Right cardiac atrium (tissue), 5 donors: ENCODE data around the gene CHST11. TPM values are rescaled to one million over a fixed set of nuclear protein-coding genes. Genes with fewer than 3 reads are reported as not detected.

Experiments
- ATAC-seq, 2 donors: fragments of 200-7000 bp; cut with Tn5 transposase; one replicate each; pipeline versions ENCODE4 v1.8.0 to v1.9.1; 2020; ENCODE audit warnings: moderate library complexity in 2 of 2, mild to moderate bottlenecking in 1 of 2
- DNase-seq, 3 donors: peaks; one replicate each; pipeline ENCODE4 v3.0.0-alpha.2; 2020
- H3K27ac ChIP-seq: one replicate; pipeline ENCODE4 v1.5.1; 2013; ENCODE audit warnings: mild to moderate bottlenecking, low read length, control low read depth, moderate library complexity
- H3K27me3 ChIP-seq: one replicate; pipeline ENCODE4 v1.6.1; 2013; ENCODE audit not compliant: control insufficient read depth, insufficient read depth
- H3K4me1 ChIP-seq: one replicate; pipeline ENCODE4 v1.6.1; 2013; ENCODE audit warnings: low read length; ENCODE audit not compliant: control insufficient read depth, insufficient read depth
- H3K4me3 ChIP-seq: one replicate; pipeline ENCODE4 v1.5.1; 2013; ENCODE audit warnings: low read length, control low read depth
- H3K9me3 ChIP-seq: one replicate; pipeline ENCODE4 v1.6.1; 2013; ENCODE audit warnings: low read length; ENCODE audit not compliant: control insufficient read depth
- WGBS: extraction: QIAGEN DNeasy Blood & Tissue Kit; methylation state at CpG from one replicate; pipeline ENCODE4 v1.1.7; 2013; 5-methylcytosine and 5-hydroxymethylcytosine counted together
- intact Hi-C, 4 donors: fragments of 100-400 bp; cut with DNase I; formaldehyde crosslinking; loops; one replicate each; pipeline versions ENCODE4 v1.11.0 to v1.14.0; 2022 to 2023
- microRNA-seq, 2 donors: library from miRNA; unstranded; fragments of <30 nt; microRNA quantifications; one replicate each; pipeline ENCODE4 v1.2.0, GENCODE V29; 2020 to 2021
- polyA plus RNA-seq: library from polyadenylated mRNA; stranded (reverse); fragments of 200-250 nt; gene quantifications from one replicate; pipeline ENCODE4 v1.2.3, GENCODE V29; 2013
- total RNA-seq, 4 donors: library from RNA; stranded (reverse); fragmentation: NEBNext Ultra II Directional; extraction: Animal tissue kit (Norgen Biotek cat#: 25700); gene quantifications; one replicate each; pipeline ENCODE4 v1.2.1, GENCODE V29; 2021
- donor health status: healthy with polysubstance abuse.
- donor health status: DM: no; HTN: yes; CAD: no.
- donor health status: DM: no; HTN: no; CAD: no.
- donor health status: DM: no; HTN: yes; CAD: no; lungs with severe emphysema.
- donor health status: DM: yes; HTN: yes; CAD: no.

Gene CHST11
- total and polyA plus RNA-seq, 5 donors: 3.1 to 11.8 (median 9.9) TPM

GRCh38 chr12:104809706-104810385 is 353.1 kb downstream of the CHST11 start:
- intact Hi-C loops: no loop called here
- Histone ChIP-seq H3K4me3 (no peak overlapping the region), H3K9me3 (no peaks in the 10 kb centered on the region), H3K4me1 (no peaks in the 10 kb centered on the region), H3K27me3 (no peaks in the 10 kb centered on the region), H3K27ac (no peak overlapping the region)
- WGBS: 95% methylated on average over 4 of the region's 4 CpGs
- DNase-seq: no peak
- ATAC-seq: no peak

Small RNA genes within 50 kb of the gene (microRNA-seq; reads per million reads assigned to microRNA genes)
- gene MIR3922: 0 reads per million in 2 donors

Other genes starting within 250 kb of the CHST11 start
- gene TXNRD1, start 241.2 kb upstream of the CHST11 start, total RNA-seq: 100 to 1,000 TPM; 118 to 187 (median 148) TPM
- 57.9 TPM for gene TXNRD1, start 241.2 kb upstream of the CHST11 start, polyA plus RNA-seq
- 1 to 10 TPM; 1.2 to 2.3 (median 1.8) TPM for gene EID3, start 153.2 kb upstream of the CHST11 start, total RNA-seq
- gene EID3, start 153.2 kb upstream of the CHST11 start, polyA plus RNA-seq: 1.5 TPM